Caco-2 (cell line): ENCODE results near the gene CERS2. TPM values are rescaled to one million over a fixed set of nuclear protein-coding genes. Genes with fewer than 3 reads are reported as not detected.

Experiments used
- BruUV-seq: library from RNA; stranded (reverse); fragments of 400-500 nt; replicated peaks from 2 replicates; lab custom pipeline; 2021; lab: Mats Ljungman, UMichigan
- CTCF ChIA-PET: fragments of 300-600 bp; sonication (Branson Sonifier 250); formaldehyde crosslinking; loops from one replicate; lab custom pipeline; 2022; ENCODE audit warnings: antibody characterized with exemption; lab: Charles Lee
- POLR2A ChIA-PET: fragments of 300-600 bp; sonication (Branson Sonifier 250); formaldehyde crosslinking; loops from one replicate; lab custom pipeline; 2022; ENCODE audit warnings: antibody characterized with exemption; lab: Charles Lee
- DNase-seq, 2 experiments: peaks; one replicate each; pipeline versions ENCODE4 v3.0.0 to v3.0.0-alpha.2; 2020 to 2022
- H3K27me3 ChIP-seq: replicated peaks from 2 replicates; pipeline ENCODE4 v1.6.0; 2011; ENCODE audit warnings: low read length; ENCODE audit not compliant: control insufficient read depth, insufficient read depth
- H3K36me3 ChIP-seq: 2 replicates; pipeline ENCODE4 v1.5.1; 2011; ENCODE audit warnings: low read length; ENCODE audit not compliant: control insufficient read depth, insufficient read depth
- H3K4me1 ChIP-seq: fragments of 250-450 bp; sonication (Bioruptor Pico); 2 replicates; pipeline ENCODE4 v1.5.1; 2020; ENCODE audit warnings: mild to moderate bottlenecking
- H3K4me3 ChIP-seq: 2 replicates; pipeline ENCODE4 v1.5.1; 2011; ENCODE audit warnings: low read depth, mild to moderate bottlenecking, control low read depth, low read length
- H3K9me3 ChIP-seq: fragments of 250-450 bp; sonication (Bioruptor Pico); 2 replicates; pipeline ENCODE4 v1.5.1; 2020; ENCODE audit warnings: mild to moderate bottlenecking, moderate library complexity
- H3K27ac Mint-ChIP-seq: one replicate; pipeline ENCODE4 v1.8.0; 2022; ENCODE audit warnings: mixed read lengths; ENCODE audit not compliant: unreplicated experiment
- H3K27me3 Mint-ChIP-seq: one replicate; pipeline ENCODE4 v1.8.0; 2022; ENCODE audit warnings: mixed read lengths; ENCODE audit not compliant: insufficient read depth, unreplicated experiment
- H3K36me3 Mint-ChIP-seq: one replicate; pipeline ENCODE4 v1.8.0; 2022; ENCODE audit warnings: mild to moderate bottlenecking, mixed read lengths; ENCODE audit not compliant: insufficient read depth, unreplicated experiment
- H3K4me1 Mint-ChIP-seq: one replicate; pipeline ENCODE4 v1.8.0; 2022; ENCODE audit warnings: low read depth, mixed read lengths; ENCODE audit not compliant: unreplicated experiment
- H3K4me3 Mint-ChIP-seq: one replicate; pipeline ENCODE4 v1.8.0; 2022; ENCODE audit warnings: mild to moderate bottlenecking, moderate library complexity, mixed read lengths; ENCODE audit not compliant: unreplicated experiment
- H3K9me3 Mint-ChIP-seq: one replicate; pipeline ENCODE4 v1.8.0; 2022; ENCODE audit warnings: mixed read lengths; ENCODE audit not compliant: unreplicated experiment
- intact Hi-C: fragments of 100-400 bp; cut with micrococcal nuclease; formaldehyde crosslinking; loops from one replicate; pipeline ENCODE4 v1.10.0; 2022; ENCODE audit not compliant: unreplicated experiment
- total RNA-seq: library from RNA; stranded (reverse); gene quantifications from 2 replicates; pipeline ENCODE4 v1.2.3, GENCODE V29; 2022
- TF ChIP-seq, protein P1 (sequence below), 2 experiments: fragments of 200-600 bp in 1 of 2; IDR thresholded peaks; 1 replicate in 1 of 2; 2 replicates in 1 of 2; pipeline versions ENCODE4 v1.5.1 to v1.8.0; 2011 to 2022; ENCODE audit warnings: antibody characterized with exemption in 1 of 2, control low read depth in 1 of 2, inconsistent platforms in 1 of 2, low read depth in 1 of 2, low read length in 1 of 2, mild to moderate bottlenecking in 1 of 2, moderate library complexity in 1 of 2; ENCODE audit not compliant: insufficient read depth in 1 of 2, severe bottlenecking in 1 of 2, unreplicated experiment in 1 of 2

Gene CERS2
- total RNA-seq, 1 experiment from 2014 or later: 379 TPM

DNA sequence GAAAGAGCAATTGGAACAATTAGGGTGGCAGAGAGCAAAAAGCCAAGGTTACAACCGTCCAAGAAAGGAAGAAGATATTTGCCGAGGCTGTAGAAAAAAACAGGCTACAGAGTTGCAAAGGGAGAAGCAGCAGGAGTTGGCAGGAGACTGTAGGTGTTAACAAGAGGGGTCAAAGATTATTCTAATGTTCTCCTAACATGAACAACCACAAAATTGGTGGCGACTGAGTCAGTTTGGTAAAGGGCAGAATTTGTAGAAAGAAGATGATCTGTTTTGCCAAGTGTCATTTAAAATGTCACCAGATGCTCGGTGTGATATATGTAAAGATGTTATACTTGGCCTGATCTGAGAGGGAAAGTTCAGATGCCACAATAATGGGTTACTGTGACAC lies 33.2 kb upstream of the CERS2 start:
- ChIA-PET POLR2A (no interaction called here), CTCF (no interaction called here)
- Histone ChIP-seq H3K27me3 (no peaks in the 10 kb centered on the region), H3K9me3 (no peaks in the 10 kb centered on the region), H3K4me1 (peaks cover 44% of the 10 kb centered on the region), H3K36me3 (no peaks in the 10 kb centered on the region), H3K4me3 (peak overlapping the region; percentile 71)
- intact Hi-C loops: loop anchor here (5.0 to 10.0 kb wide), 2 partner anchors 81 to 443 kb away; partner anchors contain the start of gene SETDB1
- Mint-ChIP-seq H3K27ac (peak overlapping the region; percentile 99), H3K4me3 (peak overlapping the region; percentile 92), H3K27me3 (no peaks in the 10 kb centered on the region), H3K36me3 (peaks cover 18% of the 10 kb centered on the region), H3K9me3 (no peaks in the 10 kb centered on the region), H3K4me1 (peaks cover 21% of the 10 kb centered on the region)
- TF ChIP-seq, protein P1, sequence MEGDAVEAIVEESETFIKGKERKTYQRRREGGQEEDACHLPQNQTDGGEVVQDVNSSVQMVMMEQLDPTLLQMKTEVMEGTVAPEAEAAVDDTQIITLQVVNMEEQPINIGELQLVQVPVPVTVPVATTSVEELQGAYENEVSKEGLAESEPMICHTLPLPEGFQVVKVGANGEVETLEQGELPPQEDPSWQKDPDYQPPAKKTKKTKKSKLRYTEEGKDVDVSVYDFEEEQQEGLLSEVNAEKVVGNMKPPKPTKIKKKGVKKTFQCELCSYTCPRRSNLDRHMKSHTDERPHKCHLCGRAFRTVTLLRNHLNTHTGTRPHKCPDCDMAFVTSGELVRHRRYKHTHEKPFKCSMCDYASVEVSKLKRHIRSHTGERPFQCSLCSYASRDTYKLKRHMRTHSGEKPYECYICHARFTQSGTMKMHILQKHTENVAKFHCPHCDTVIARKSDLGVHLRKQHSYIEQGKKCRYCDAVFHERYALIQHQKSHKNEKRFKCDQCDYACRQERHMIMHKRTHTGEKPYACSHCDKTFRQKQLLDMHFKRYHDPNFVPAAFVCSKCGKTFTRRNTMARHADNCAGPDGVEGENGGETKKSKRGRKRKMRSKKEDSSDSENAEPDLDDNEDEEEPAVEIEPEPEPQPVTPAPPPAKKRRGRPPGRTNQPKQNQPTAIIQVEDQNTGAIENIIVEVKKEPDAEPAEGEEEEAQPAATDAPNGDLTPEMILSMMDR (IDR thresholded peaks at IDR 0.05; ENCODE audit: insufficient read depth in 1 of 2, low read depth in 1 of 2, low read length in 1 of 2, severe bottlenecking in 1 of 2, unreplicated experiment in 1 of 2): no peak
- DNase-seq: no peak
- BruUV-seq: no TSS peak

DNA sequence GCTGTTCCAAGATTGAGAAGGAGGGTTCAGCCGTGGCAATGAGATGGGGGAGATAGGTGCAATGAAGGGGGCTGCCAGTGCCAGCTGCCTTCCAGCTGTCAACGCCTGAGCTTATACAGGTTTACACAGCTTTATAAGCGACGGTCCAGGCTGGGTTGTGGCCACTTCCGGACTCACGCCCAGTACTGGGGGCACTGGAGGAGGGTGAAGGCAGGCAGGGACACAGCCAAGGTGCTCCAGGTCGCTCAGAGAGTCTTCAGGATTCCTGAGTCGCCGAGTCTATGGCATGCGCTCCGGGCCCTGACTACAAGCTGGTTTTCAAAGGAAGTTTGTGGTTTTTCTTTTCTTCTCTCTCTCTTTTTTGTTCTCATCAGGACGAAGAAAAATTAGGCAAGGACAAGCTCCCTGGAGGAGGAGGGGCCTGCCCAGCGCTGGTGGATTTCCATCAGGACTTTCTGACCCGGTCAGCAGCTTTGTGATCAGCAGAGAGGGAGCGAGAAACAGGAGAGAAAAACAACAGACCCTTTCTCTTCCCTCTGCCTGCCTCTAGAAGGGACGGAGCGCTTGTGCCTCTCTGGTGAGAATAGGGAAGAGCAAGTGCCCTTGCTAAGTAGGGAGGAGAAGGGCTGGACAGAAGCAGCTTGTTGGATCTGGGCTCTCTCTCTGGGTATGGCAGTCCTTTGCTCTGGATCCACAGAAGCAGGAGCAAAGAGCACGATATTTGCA lies 31.9 kb upstream of the CERS2 start, which contains the start of gene MINDY1:
TSS of gene MINDY1 (minus strand) at position 576 of the 726 bp plus-strand sequence. CDS start 4,285 bp downstream, outside the sequence.
- peaks cover 24% of the 10 kb centered on the region for H3K4me1 Mint-ChIP-seq
- intact Hi-C loops: loop anchor here (1.0 to 10.0 kb wide), 3 partner anchors 27 to 442 kb away; partner anchors contain the start of gene SETDB1
- peaks cover 13% of the 10 kb centered on the region for H3K36me3 Mint-ChIP-seq
- TSS peak; percentile 40 for BruUV-seq
- H3K4me1 ChIP-seq: peaks cover 34% of the 10 kb centered on the region
- CTCF ChIA-PET: interaction anchor here (0.6 to 3.0 kb wide), 17 partner anchors 11 to 428 kb away, joined by 3 to 50 read pairs (median 4); partner anchors contain the start of genes ANXA9, C1orf56 and MCL1
- H3K27ac Mint-ChIP-seq: peak within 1 kb of the TSS; percentile 99
- POLR2A ChIA-PET: interaction anchor here (0.5 to 1.5 kb wide), 13 partner anchors 9 to 603 kb away, joined by 3 to 11 read pairs (median 4); partner anchors contain the start of genes ANXA9 and MCL1
- H3K36me3 ChIP-seq: no peaks in the 10 kb centered on the region
- no peaks in the 10 kb centered on the region for H3K9me3 Mint-ChIP-seq
- TF ChIP-seq, protein P1 (IDR thresholded peaks at IDR 0.05; ENCODE audit: insufficient read depth in 1 of 2, low read depth in 1 of 2, low read length in 1 of 2, severe bottlenecking in 1 of 2, unreplicated experiment in 1 of 2): peak; percentile 58 to 64
- H3K27me3 Mint-ChIP-seq: no peaks in the 10 kb centered on the region
- DNase-seq: peak; percentile 81 to 85
- no peaks in the 10 kb centered on the region for H3K9me3 ChIP-seq
- no peaks in the 10 kb centered on the region for H3K27me3 ChIP-seq
- peak within 1 kb of the TSS; percentile 92 for H3K4me3 Mint-ChIP-seq
- peak within 1 kb of the TSS; percentile 64 for H3K4me3 ChIP-seq

- peak overlapping the region; percentile 64 for H3K4me3 ChIP-seq
- POLR2A ChIA-PET: interaction anchor here (0.5 to 1.5 kb wide), 7 partner anchors 9 to 427 kb away, joined by 3 to 11 read pairs (median 6); partner anchors contain the start of genes ANXA9 and MCL1
- intact Hi-C loops: loop anchor here (1.0 to 10.0 kb wide), 3 partner anchors 27 to 441 kb away; partner anchors contain the start of gene SETDB1
- CTCF ChIA-PET: interaction anchor here (0.6 to 3.0 kb wide), 15 partner anchors 10 to 427 kb away, joined by 3 to 50 read pairs (median 4); partner anchors contain the start of genes ANXA9, C1orf56 and MCL1
- Mint-ChIP-seq H3K4me1 (peaks cover 26% of the 10 kb centered on the region), H3K9me3 (no peaks in the 10 kb centered on the region), H3K27me3 (no peaks in the 10 kb centered on the region), H3K4me3 (peak overlapping the region; percentile 92), H3K36me3 (peaks cover 10% of the 10 kb centered on the region), H3K27ac (peak overlapping the region; percentile 99)
- no peaks in the 10 kb centered on the region for H3K36me3 ChIP-seq
- H3K4me1 ChIP-seq: peaks cover 28% of the 10 kb centered on the region
- no peaks in the 10 kb centered on the region for H3K27me3 ChIP-seq
- no peak for DNase-seq
- no TSS peak for BruUV-seq
- no peaks in the 10 kb centered on the region for H3K9me3 ChIP-seq
- TF ChIP-seq, protein P1 (IDR thresholded peaks at IDR 0.05; ENCODE audit: insufficient read depth in 1 of 2, low read depth in 1 of 2, low read length in 1 of 2, severe bottlenecking in 1 of 2, unreplicated experiment in 1 of 2): no peak
Observed at GRCh38 chr1:151005729-151006319, 31.2 kb upstream of the CERS2 start.
